GM12878 (cell line): ENCODE data around the gene WEE2. TPM values are rescaled to one million over a fixed set of nuclear protein-coding genes. Genes with fewer than 3 reads are reported as not detected.

Experiments
- ATAC-seq: fragments of 200-7000 bp; cut with Tn5 transposase; 3 replicates; pipeline ENCODE4 v1.9.1; 2020; ENCODE audit warnings: mild to moderate bottlenecking, moderate library complexity
- BruUV-seq: library from RNA; stranded (reverse); fragments of 400-500 nt; replicated peaks from 2 replicates; lab custom pipeline; 2021; lab: Mats Ljungman, UMichigan
- CTCF ChIA-PET: fragments of 300-600 bp; sonication (Branson Sonifier 250); formaldehyde crosslinking; extraction: SDS; loops from one replicate; lab custom pipeline; 2021; ENCODE audit warnings: inconsistent platforms; lab: Yijun Ruan, JAX
- POLR2A ChIA-PET: fragments of 350-600 bp; formaldehyde crosslinking; extraction: SDS; loops from one replicate; lab custom pipeline; 2021; ENCODE audit warnings: inconsistent platforms; lab: Charles Lee
- RAD21 ChIA-PET: fragments of 300-600 bp; sonication (Branson Sonifier 250); formaldehyde crosslinking; loops from one replicate; lab custom pipeline; 2023; ENCODE audit warnings: antibody characterized with exemption; ENCODE audit not compliant: unreplicated experiment; lab: Charles Lee
- SMC1A ChIA-PET: fragments of 300-600 bp; sonication (Branson Sonifier 250); formaldehyde crosslinking; loops from one replicate; lab custom pipeline; 2023; ENCODE audit not compliant: unreplicated experiment, uncharacterized antibody; lab: Charles Lee
- DNase-seq: peaks from one replicate; pipeline ENCODE4 v3.0.0-alpha.2; 2011; ENCODE audit warnings: low read depth, low spot score
- FAIRE-seq: peaks from 3 replicates; lab custom pipeline; 2011; peaks lifted over from hg19 to GRCh38; lab: Jason Lieb, UNC
- H2AFZ ChIP-seq: 2 replicates; pipeline ENCODE4 v1.6.0; 2011; ENCODE audit warnings: low read depth, low read length, control low read depth; ENCODE audit not compliant: control insufficient read depth
- H3K27ac ChIP-seq: 2 replicates; pipeline ENCODE4 v1.5.1; 2011; ENCODE audit warnings: control low read depth; ENCODE audit not compliant: control insufficient read depth, insufficient read depth
- H3K27me3 ChIP-seq, 2 experiments: replicated peaks in 1 of 2; 2 replicates each; pipeline versions ENCODE4 v1.6.0 to v1.6.1; 2011; ENCODE audit warnings: low read length in 1 of 2; ENCODE audit not compliant: control insufficient read depth in 2 of 2, insufficient read depth in 2 of 2
- H3K36me3 ChIP-seq, 2 experiments: 2 replicates each; pipeline ENCODE4 v1.5.1; 2011; ENCODE audit warnings: low read length in 1 of 2; ENCODE audit not compliant: control insufficient read depth in 2 of 2, insufficient read depth in 2 of 2
- H3K4me1 ChIP-seq: 2 replicates; pipeline ENCODE4 v1.6.1; 2011; ENCODE audit warnings: mild to moderate bottlenecking, low read length, moderate library complexity, mixed read lengths; ENCODE audit not compliant: control insufficient read depth, insufficient read depth
- H3K4me2 ChIP-seq: 2 replicates; pipeline ENCODE4 v1.6.0; 2011; ENCODE audit warnings: control low read depth; ENCODE audit not compliant: control insufficient read depth, insufficient read depth
- H3K4me3 ChIP-seq: fragments of 200-600 bp; sonication (generic); 2 replicates; pipeline ENCODE4 v1.5.1; 2016
- H3K79me2 ChIP-seq: 2 replicates; pipeline ENCODE4 v1.6.0; 2011; ENCODE audit warnings: low read length; ENCODE audit not compliant: control insufficient read depth, insufficient read depth
- H3K9ac ChIP-seq: 2 replicates; pipeline ENCODE4 v1.8.0; 2011; ENCODE audit warnings: low read length, control low read depth, mixed read lengths; ENCODE audit not compliant: control insufficient read depth, insufficient read depth
- H3K9me3 ChIP-seq: replicated peaks from 3 replicates; pipeline ENCODE4 v1.5.1; 2011; ENCODE audit warnings: mild to moderate bottlenecking, low read length; ENCODE audit not compliant: control insufficient read depth, insufficient read depth
- H4K20me1 ChIP-seq: 2 replicates; pipeline ENCODE4 v1.6.0; 2011; ENCODE audit not compliant: control insufficient read depth, insufficient read depth
- HDGF ChIP-seq: fragments of 450-650 bp; IDR thresholded peaks from 2 replicates; pipeline ENCODE4 v1.6.1; 2016; ENCODE audit warnings: antibody characterized with exemption
- MTA2 ChIP-seq: fragments of 450-650 bp; IDR thresholded peaks from 2 replicates; pipeline ENCODE4 v1.6.1; 2016; ENCODE audit warnings: low read depth, mild to moderate bottlenecking, moderate library complexity
- NRF1 ChIP-seq: conservative IDR thresholded peaks from 2 replicates; pipeline ENCODE4 v1.6.1; 2011; ENCODE audit warnings: mild to moderate bottlenecking, low read depth, low read length, improper control_type of control experiment
- SIX5 ChIP-seq: IDR thresholded peaks from 2 replicates; pipeline ENCODE4 v1.6.1; 2011; ENCODE audit warnings: mild to moderate bottlenecking, low read depth, low read length, moderate library complexity; ENCODE audit not compliant: severe bottlenecking
- YY1 ChIP-seq: IDR thresholded peaks from 2 replicates; pipeline ENCODE4 v1.6.1; 2011; ENCODE audit warnings: low read depth, mild to moderate bottlenecking, low read length
- ZBED1 ChIP-seq: IDR thresholded peaks from 2 replicates; pipeline ENCODE4 v1.6.1; 2016; ENCODE audit warnings: borderline replicate concordance
- WGBS: methylation state at CpG from one replicate; pipeline ENCODE4 v1.1.6; 2016; ENCODE audit warnings: low lambda C conversion rate; ENCODE audit not compliant: insufficient replicate concordance, insufficient coverage; ENCODE audit errors: missing lambda C conversion rate; 5-methylcytosine and 5-hydroxymethylcytosine counted together
- in situ Hi-C: fragments of 300-500 bp; cut with MboI; formaldehyde crosslinking; loops from 9 replicates; pipeline ENCODE4 v1.14.3; 2018; ENCODE audit warnings: mixed read lengths
- intact Hi-C: fragments of 100-400 bp; cut with micrococcal nuclease; formaldehyde crosslinking; loops from one replicate; pipeline ENCODE4 v1.14.2; 2022; ENCODE audit not compliant: unreplicated experiment
- polyA plus RNA-seq, 11 experiments: library from polyadenylated mRNA; depleted of rRNA in 4 of 11; unstranded in 6 of 11; stranded (reverse) in 5 of 11; fragments of >200 nt; fragmentation: Nextera tagmentation in 4 of 11; fragmentation: Illumina TruSeq in 1 of 11; extraction: Ambion mirVana in 4 of 11; extraction: Trizol in 1 of 11; gene quantifications; 1 replicate in 1 of 11; 2 replicates in 10 of 11; pipeline versions ENCODE4 v1.2.1 to v1.2.3, GENCODE V29; 2011 to 2016; ENCODE audit warnings: inconsistent platforms in 2 of 11, missing spikeins in 2 of 11, low read depth in 1 of 11
- total RNA-seq, 4 experiments: library from RNA; depleted of rRNA in 3 of 4; stranded (reverse); fragments of >200 nt in 3 of 4; fragmentation: Illumina TruSeq in 1 of 4; extraction: Trizol in 1 of 4; gene quantifications; 2 replicates each; pipeline versions ENCODE4 v1.2.1 to v1.2.3, GENCODE V29; 2013 to 2021
- TF ChIP-seq, protein P1 (sequence below): IDR thresholded peaks from 2 replicates; pipeline ENCODE4 v1.6.1; 2012; ENCODE audit warnings: mild to moderate bottlenecking, low read depth, low read length
- TF ChIP-seq, protein P2 (sequence below): fragments of 150-350 bp; IDR thresholded peaks from 2 replicates; pipeline ENCODE4 v1.6.1; 2014; ENCODE audit warnings: mild to moderate bottlenecking, low read depth, low read length

The WEE2 gene
- total and polyA plus RNA-seq, 10 of the 15 experiments (the other 5 are each of a cell fraction or from before 2014, with no cell fraction given) = 0.02 to 0.03 (median 0.03) TPM; not detected in 7

DNA sequence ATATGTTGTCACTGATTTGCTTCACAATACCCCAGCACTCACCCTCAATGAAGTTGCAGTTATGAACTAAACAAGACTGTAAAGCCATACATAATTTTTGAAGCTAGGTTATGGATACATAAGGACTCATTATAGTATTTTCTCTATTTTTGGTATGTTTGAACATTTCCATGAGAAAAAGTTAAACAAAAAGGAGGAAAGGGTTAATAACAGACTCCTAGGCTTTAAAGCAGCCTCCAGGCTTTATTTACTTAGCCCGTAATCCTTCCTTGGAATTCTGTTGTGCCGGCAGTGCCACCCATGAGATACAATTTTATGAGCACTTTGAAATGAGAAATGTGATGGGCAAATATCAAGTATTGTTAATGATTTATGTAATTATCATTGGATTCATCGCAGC, 4.0 kb upstream of the WEE2 start:
- no peaks in the 10 kb centered on the region for H3K36me3 ChIP-seq
- RAD21 ChIA-PET = no interaction called here
- no peak for DNase-seq
- peaks cover 4% of the 10 kb centered on the region; the same call in 1 of the 2 replicates for H3K4me1 ChIP-seq
- H4K20me1 ChIP-seq = no peaks in the 10 kb centered on the region
- WGBS = 97% methylated on average over 3 of the region's 3 CpGs
- peaks cover 18% of the 10 kb centered on the region for H3K79me2 ChIP-seq
- H3K27me3 ChIP-seq = peaks cover 0 to 2% of the 10 kb centered on the region in 2 experiments; a peak in 1 of 4 replicates
- no peak for TF ChIP-seq MTA2
- TF ChIP-seq, protein P1, sequence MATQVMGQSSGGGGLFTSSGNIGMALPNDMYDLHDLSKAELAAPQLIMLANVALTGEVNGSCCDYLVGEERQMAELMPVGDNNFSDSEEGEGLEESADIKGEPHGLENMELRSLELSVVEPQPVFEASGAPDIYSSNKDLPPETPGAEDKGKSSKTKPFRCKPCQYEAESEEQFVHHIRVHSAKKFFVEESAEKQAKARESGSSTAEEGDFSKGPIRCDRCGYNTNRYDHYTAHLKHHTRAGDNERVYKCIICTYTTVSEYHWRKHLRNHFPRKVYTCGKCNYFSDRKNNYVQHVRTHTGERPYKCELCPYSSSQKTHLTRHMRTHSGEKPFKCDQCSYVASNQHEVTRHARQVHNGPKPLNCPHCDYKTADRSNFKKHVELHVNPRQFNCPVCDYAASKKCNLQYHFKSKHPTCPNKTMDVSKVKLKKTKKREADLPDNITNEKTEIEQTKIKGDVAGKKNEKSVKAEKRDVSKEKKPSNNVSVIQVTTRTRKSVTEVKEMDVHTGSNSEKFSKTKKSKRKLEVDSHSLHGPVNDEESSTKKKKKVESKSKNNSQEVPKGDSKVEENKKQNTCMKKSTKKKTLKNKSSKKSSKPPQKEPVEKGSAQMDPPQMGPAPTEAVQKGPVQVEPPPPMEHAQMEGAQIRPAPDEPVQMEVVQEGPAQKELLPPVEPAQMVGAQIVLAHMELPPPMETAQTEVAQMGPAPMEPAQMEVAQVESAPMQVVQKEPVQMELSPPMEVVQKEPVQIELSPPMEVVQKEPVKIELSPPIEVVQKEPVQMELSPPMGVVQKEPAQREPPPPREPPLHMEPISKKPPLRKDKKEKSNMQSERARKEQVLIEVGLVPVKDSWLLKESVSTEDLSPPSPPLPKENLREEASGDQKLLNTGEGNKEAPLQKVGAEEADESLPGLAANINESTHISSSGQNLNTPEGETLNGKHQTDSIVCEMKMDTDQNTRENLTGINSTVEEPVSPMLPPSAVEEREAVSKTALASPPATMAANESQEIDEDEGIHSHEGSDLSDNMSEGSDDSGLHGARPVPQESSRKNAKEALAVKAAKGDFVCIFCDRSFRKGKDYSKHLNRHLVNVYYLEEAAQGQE = no peak
- TF ChIP-seq NRF1 = no peak
- TF ChIP-seq ZBED1 = no peak
- no peak for TF ChIP-seq HDGF
- no peak for TF ChIP-seq SIX5
- no peak for TF ChIP-seq YY1
- TF ChIP-seq, protein P2, sequence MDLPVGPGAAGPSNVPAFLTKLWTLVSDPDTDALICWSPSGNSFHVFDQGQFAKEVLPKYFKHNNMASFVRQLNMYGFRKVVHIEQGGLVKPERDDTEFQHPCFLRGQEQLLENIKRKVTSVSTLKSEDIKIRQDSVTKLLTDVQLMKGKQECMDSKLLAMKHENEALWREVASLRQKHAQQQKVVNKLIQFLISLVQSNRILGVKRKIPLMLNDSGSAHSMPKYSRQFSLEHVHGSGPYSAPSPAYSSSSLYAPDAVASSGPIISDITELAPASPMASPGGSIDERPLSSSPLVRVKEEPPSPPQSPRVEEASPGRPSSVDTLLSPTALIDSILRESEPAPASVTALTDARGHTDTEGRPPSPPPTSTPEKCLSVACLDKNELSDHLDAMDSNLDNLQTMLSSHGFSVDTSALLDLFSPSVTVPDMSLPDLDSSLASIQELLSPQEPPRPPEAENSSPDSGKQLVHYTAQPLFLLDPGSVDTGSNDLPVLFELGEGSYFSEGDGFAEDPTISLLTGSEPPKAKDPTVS = no peak
- intact Hi-C loops (no loop called here), in situ Hi-C loops (no loop called here)
- H3K9me3 ChIP-seq = no peaks in the 10 kb centered on the region
- POLR2A ChIA-PET = no interaction called here
- FAIRE-seq = no peak
- no peak overlapping the region for H3K4me2 ChIP-seq
- no peak overlapping the region for H2AFZ ChIP-seq
- H3K4me3 ChIP-seq = no peak overlapping the region
- BruUV-seq = no TSS peak
- no peak for ATAC-seq
- CTCF ChIA-PET = interaction anchor here (3.7 kb wide), 1 partner anchor 49 kb away, joined by 17 read pairs; no protein-coding TSS in a partner anchor
- no peak overlapping the region for H3K9ac ChIP-seq
- no peak overlapping the region for H3K27ac ChIP-seq
- SMC1A ChIA-PET = no interaction called here
